SJSA1 (cell line): ENCODE results near the gene ELOA2. TPM values are rescaled to one million over a fixed set of nuclear protein-coding genes. Genes with fewer than 3 reads are reported as not detected.
"Not testable (repeated sequence)": the region's sequence is repeated elsewhere in the genome, so short reads cannot be mapped to it uniquely, and the experiment has no call there.

ENCODE experiments used
- DNase-seq, 2 experiments: peaks; one replicate each; pipeline ENCODE4 v3.0.0-alpha.2; 2015 to 2020; ENCODE audit warnings: low spot score in 2 of 2, low read depth in 1 of 2
- H3K27ac ChIP-seq: fragments of 250-450 bp; sonication (Bioruptor Pico); 2 replicates; pipeline ENCODE4 v1.5.1; 2020; ENCODE audit warnings: mild to moderate bottlenecking, moderate library complexity
- H3K27me3 ChIP-seq: fragments of 250-450 bp; sonication (Bioruptor Pico); replicated peaks from 2 replicates; pipeline ENCODE4 v1.5.1; 2020; ENCODE audit warnings: mild to moderate bottlenecking, moderate library complexity
- H3K36me3 ChIP-seq: fragments of 250-450 bp; sonication (Bioruptor Pico); 2 replicates; pipeline ENCODE4 v1.5.1; 2020; ENCODE audit warnings: mild to moderate bottlenecking
- H3K4me1 ChIP-seq: fragments of 250-450 bp; sonication (Bioruptor Pico); replicated peaks from 2 replicates; pipeline ENCODE4 v1.6.1; 2021; ENCODE audit warnings: mild to moderate bottlenecking
- H3K4me3 ChIP-seq: fragments of 250-450 bp; sonication (Bioruptor Pico); 2 replicates; pipeline ENCODE4 v1.5.1; 2020; ENCODE audit warnings: mild to moderate bottlenecking
- H3K9me3 ChIP-seq: fragments of 250-450 bp; sonication (Bioruptor Pico); replicated peaks from 2 replicates; pipeline ENCODE4 v1.5.1; 2020; ENCODE audit warnings: mild to moderate bottlenecking
- total RNA-seq: library from RNA; depleted of rRNA; stranded (reverse); fragments of >200 nt; shearing (Covaris generic); gene quantifications from 2 replicates; pipeline ENCODE4 v1.2.3, GENCODE V29; 2014; rRNA removed

Gene ELOA2
- total RNA-seq, 1 experiment from 2014 or later: not detected

GRCh38 chr18:47034591-47034990 lies 830 bp downstream of the ELOA2 start:
- not testable (repeated sequence) for H3K36me3 ChIP-seq, H3K27me3 ChIP-seq, H3K4me1 ChIP-seq, H3K4me3 ChIP-seq, DNase-seq, H3K9me3 ChIP-seq, H3K27ac ChIP-seq

- no peak for DNase-seq
- H3K4me3 ChIP-seq: no peak overlapping the region
- H3K27me3 ChIP-seq: no peaks in the 10 kb centered on the region; the same call in 1 of the 2 replicates
- H3K36me3 ChIP-seq: no peaks in the 10 kb centered on the region
- no peak overlapping the region for H3K27ac ChIP-seq
- no peaks in the 10 kb centered on the region; the same call in 1 of the 2 replicates for H3K9me3 ChIP-seq
- no peaks in the 10 kb centered on the region for H3K4me1 ChIP-seq
Observed at GRCh38 chr18:47032945-47033344, 2.5 kb downstream of the ELOA2 start.

- H3K27ac ChIP-seq, DNase-seq, H3K9me3 ChIP-seq, H3K4me1 ChIP-seq, H3K36me3 ChIP-seq, H3K27me3 ChIP-seq, H3K4me3 ChIP-seq: not testable (repeated sequence)
Observed at GRCh38 chr18:47030887-47031286, 4.5 kb downstream of the ELOA2 start.

- DNase-seq, H3K27me3 ChIP-seq, H3K4me1 ChIP-seq: not testable (repeated sequence)
Observed at GRCh38 chr18:47029684-47030353, 5.6 kb downstream of the ELOA2 start.

GRCh38 chr18:47028738-47029137 lies 6.7 kb downstream of the ELOA2 start:
- not testable (repeated sequence) for H3K36me3 ChIP-seq, H3K4me3 ChIP-seq, H3K27me3 ChIP-seq, H3K9me3 ChIP-seq, H3K4me1 ChIP-seq, DNase-seq, H3K27ac ChIP-seq

More at GRCh38 chr18:47029684-47030353, 5.6 kb downstream of the ELOA2 start:
- H3K4me3 ChIP-seq, H3K9me3 ChIP-seq, H3K36me3 ChIP-seq, H3K27ac ChIP-seq: not testable (repeated sequence)

- H3K4me3 ChIP-seq, H3K27me3 ChIP-seq, H3K36me3 ChIP-seq, H3K27ac ChIP-seq, H3K4me1 ChIP-seq, DNase-seq, H3K9me3 ChIP-seq: not testable (repeated sequence)
Observed at GRCh38 chr18:47025557-47026174, 9.8 kb downstream of the ELOA2 start.

- not testable (repeated sequence) for H3K27me3 ChIP-seq, H3K36me3 ChIP-seq, H3K4me1 ChIP-seq, H3K4me3 ChIP-seq, DNase-seq, H3K27ac ChIP-seq, H3K9me3 ChIP-seq
Observed at GRCh38 chr18:47023769-47024465, 11.5 kb downstream of the ELOA2 start.

GRCh38 chr18:47022821-47023220 lies 12.6 kb downstream of the ELOA2 start:
- H3K4me3 ChIP-seq: not testable (repeated sequence)

GRCh38 chr18:47020757-47021156 lies 14.7 kb downstream of the ELOA2 start:
- not testable (repeated sequence) for H3K4me1 ChIP-seq, H3K27ac ChIP-seq, H3K4me3 ChIP-seq, H3K27me3 ChIP-seq, H3K9me3 ChIP-seq, H3K36me3 ChIP-seq, DNase-seq

More at GRCh38 chr18:47022821-47023220, 12.6 kb downstream of the ELOA2 start:
- H3K27ac ChIP-seq, H3K9me3 ChIP-seq, H3K4me1 ChIP-seq, H3K27me3 ChIP-seq, H3K36me3 ChIP-seq: not testable (repeated sequence)
- DNase-seq: peak in 1 of 2 experiments; percentile 61

- not testable (repeated sequence) for DNase-seq
Observed at GRCh38 chr18:47019870-47020269, 15.6 kb downstream of the ELOA2 start.

More at GRCh38 chr18:47019870-47020269, 15.6 kb downstream of the ELOA2 start:
- H3K4me3 ChIP-seq, H3K9me3 ChIP-seq, H3K27ac ChIP-seq, H3K4me1 ChIP-seq, H3K36me3 ChIP-seq, H3K27me3 ChIP-seq: not testable (repeated sequence)

Other genes with a start within 250 kb of the ELOA2 start
- gene PIAS2, start 118.1 kb downstream of the ELOA2 start, total RNA-seq: 13.8 and 16.9 TPM in 2 replicates
- gene KATNAL2, start 118.0 kb downstream of the ELOA2 start, total RNA-seq: 0.18 and 0.56 TPM in 2 replicates
- gene HDHD2, start 114.9 kb upstream of the ELOA2 start, total RNA-seq: 14.3 and 17.4 TPM in 2 replicates
- gene IER3IP1, start 140.7 kb upstream of the ELOA2 start, total RNA-seq: 43.1 and 45.3 TPM in 2 replicates
- gene SKOR2, start 216.0 kb upstream of the ELOA2 start, total RNA-seq: not detected in 2 replicates